K562 (cell line): Measurements from ENCODE around the gene C16orf95. TPM values are rescaled to one million over a fixed set of nuclear protein-coding genes. Genes with fewer than 3 reads are reported as not detected.

Source experiments
- ARID1B ChIP-seq: fragments of 450-650 bp; IDR thresholded peaks from 2 replicates; pipeline ENCODE4 v1.6.1; 2016; ENCODE audit warnings: antibody characterized with exemption, mild to moderate bottlenecking, inconsistent platforms
- BRF1 ChIP-seq: IDR thresholded peaks from 3 replicates; pipeline ENCODE4 v1.6.1; 2011; ENCODE audit warnings: borderline replicate concordance, mild to moderate bottlenecking; ENCODE audit not compliant: insufficient read length; ENCODE audit errors: extremely low read depth
- GTF2A2 ChIP-seq: IDR thresholded peaks from 2 replicates; pipeline ENCODE4 v1.6.1; 2016; ENCODE audit warnings: mild to moderate bottlenecking, missing genetic modification characterization, missing compliant biosample characterization
- HDAC2 ChIP-seq: fragments of 450-650 bp; IDR thresholded peaks from 2 replicates; pipeline ENCODE4 v1.6.1; 2016; ENCODE audit warnings: mild to moderate bottlenecking
- KLF6 ChIP-seq: fragments of 250-450 bp; sonication (Bioruptor Pico); IDR thresholded peaks from 2 replicates; pipeline ENCODE4 v1.4.0; 2020; ENCODE audit warnings: mild to moderate bottlenecking, moderate library complexity, borderline replicate concordance
- LEF1 ChIP-seq: fragments of 450-650 bp; IDR thresholded peaks from 2 replicates; pipeline ENCODE4 v1.6.1; 2016; ENCODE audit warnings: mild to moderate bottlenecking
- MEIS2 ChIP-seq: fragments of 450-650 bp; IDR thresholded peaks from 2 replicates; pipeline ENCODE4 v1.6.1; 2014; ENCODE audit warnings: mild to moderate bottlenecking; ENCODE audit not compliant: partially characterized antibody
- MXI1 ChIP-seq: IDR thresholded peaks from 2 replicates; pipeline ENCODE4 v1.6.1; 2011; ENCODE audit warnings: low read depth, mild to moderate bottlenecking, improper control_type of control experiment, low read length
- RBM34 ChIP-seq: fragments of 200-400 bp; formaldehyde crosslinking; IDR thresholded peaks from 2 replicates; pipeline ENCODE4 v1.6.1; 2018; ENCODE audit warnings: low read length, borderline replicate concordance; ENCODE audit not compliant: insufficient read depth
- ZNF175 ChIP-seq: fragments of 200-800 bp; sonication (Bioruptor generic); IDR thresholded peaks from 2 replicates; pipeline ENCODE4 v1.6.1; 2016; ENCODE audit warnings: low read depth, mild to moderate bottlenecking, missing genetic modification characterization, missing compliant biosample characterization
- ZNF184 ChIP-seq: sonication (generic); formaldehyde crosslinking; IDR thresholded peaks from 2 replicates; pipeline ENCODE4 v1.5.0; 2020; ENCODE audit warnings: missing genetic modification reagents
- ZNF311 ChIP-seq: fragments of 250-450 bp; sonication (Bioruptor Pico); IDR thresholded peaks from 2 replicates; pipeline ENCODE4 v1.4.0; 2020; ENCODE audit warnings: mild to moderate bottlenecking, moderate library complexity
- ZNF589 ChIP-seq: fragments of 200-800 bp; sonication (Bioruptor generic); IDR thresholded peaks from 2 replicates; pipeline ENCODE4 v1.6.1; 2016; ENCODE audit warnings: low read depth, missing genetic modification characterization, missing compliant biosample characterization
- ZNF77 ChIP-seq: fragments of 250-450 bp; sonication (Bioruptor Pico); IDR thresholded peaks from 2 replicates; pipeline ENCODE4 v1.5.0; 2020
- polyA plus RNA-seq, 8 experiments: library from polyadenylated mRNA; depleted of rRNA in 4 of 8; stranded (reverse) in 5 of 8; unstranded in 3 of 8; fragments of >200 nt; fragmentation: Nextera tagmentation in 2 of 8; fragmentation: Illumina TruSeq in 1 of 8; extraction: Ambion mirVana in 2 of 8; extraction: Trizol in 1 of 8; gene quantifications; 2 replicates each; pipeline versions ENCODE4 v1.2.1 to v1.2.3, GENCODE V29; 2011 to 2014; ENCODE audit warnings: inconsistent platforms in 1 of 8, missing spikeins in 1 of 8
- total RNA-seq, 7 experiments: library from RNA; depleted of rRNA in 6 of 7; stranded (reverse); fragments of >200 nt in 6 of 7; fragmentation: Illumina TruSeq in 2 of 7; extraction: Trizol in 2 of 7; gene quantifications; 2 replicates each; pipeline versions ENCODE4 v1.2.1 to v1.2.3, GENCODE V29; 2011 to 2021; ENCODE audit warnings: low replicate concordance in 1 of 7
- TF ChIP-seq, protein P1 (sequence below): fragments of 450-650 bp; IDR thresholded peaks from 2 replicates; pipeline ENCODE4 v1.6.1; 2016; ENCODE audit warnings: low read depth, mild to moderate bottlenecking, moderate library complexity
- TF ChIP-seq, protein P2 (sequence below): fragments of 450-650 bp; IDR thresholded peaks from 2 replicates; pipeline ENCODE4 v1.6.1; 2016; ENCODE audit warnings: mild to moderate bottlenecking
- TF ChIP-seq, protein P3 (sequence below): sonication (generic); formaldehyde crosslinking; IDR thresholded peaks from 2 replicates; pipeline ENCODE4 v1.8.0; 2022; ENCODE audit warnings: missing genetic modification reagents, mild to moderate bottlenecking, borderline replicate concordance
- TF ChIP-seq, protein P4 (sequence below): sonication (generic); formaldehyde crosslinking; IDR thresholded peaks from 2 replicates; pipeline ENCODE4 v1.8.0; 2022; ENCODE audit warnings: mild to moderate bottlenecking, missing genetic modification reagents
- TF ChIP-seq, protein P5 (sequence below), 2 experiments: fragments of 450-650 bp; conservative IDR thresholded peaks; 2 replicates each; pipeline ENCODE4 v1.6.1; 2017; ENCODE audit warnings: mild to moderate bottlenecking in 2 of 2, moderate library complexity in 2 of 2

The C16orf95 gene
- total and polyA plus RNA-seq, 9 of the 15 experiments (the other 6 are each of a cell fraction or from before 2014, with no cell fraction given), result 6.5 to 20.5 (median 9.4) TPM

DNA sequence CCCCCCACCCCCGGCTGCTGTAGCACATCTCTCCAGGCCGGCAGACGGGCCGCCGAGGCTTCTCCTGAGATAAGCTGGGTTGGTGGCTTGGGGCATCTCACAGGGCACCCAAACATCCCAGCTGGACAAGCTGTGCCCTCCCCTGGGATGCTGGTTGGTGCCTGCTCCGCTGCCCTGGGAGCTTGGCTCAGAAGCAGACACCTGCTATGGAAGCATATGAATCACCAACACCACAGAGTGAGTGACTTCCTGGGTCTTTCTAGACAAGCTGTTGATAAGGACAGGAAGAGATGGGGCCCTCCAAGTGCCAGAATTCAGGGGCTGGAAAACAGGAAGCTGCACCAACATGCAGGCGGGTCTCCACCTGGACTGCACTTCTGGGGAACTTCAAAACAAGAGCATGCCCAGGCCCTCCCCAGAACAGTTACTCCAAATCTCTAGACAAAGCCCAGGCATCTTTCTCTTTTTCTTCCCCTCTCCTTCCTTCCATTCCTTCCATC is 13.7 kb downstream of the C16orf95 start (continued):
- TF ChIP-seq, protein P1, sequence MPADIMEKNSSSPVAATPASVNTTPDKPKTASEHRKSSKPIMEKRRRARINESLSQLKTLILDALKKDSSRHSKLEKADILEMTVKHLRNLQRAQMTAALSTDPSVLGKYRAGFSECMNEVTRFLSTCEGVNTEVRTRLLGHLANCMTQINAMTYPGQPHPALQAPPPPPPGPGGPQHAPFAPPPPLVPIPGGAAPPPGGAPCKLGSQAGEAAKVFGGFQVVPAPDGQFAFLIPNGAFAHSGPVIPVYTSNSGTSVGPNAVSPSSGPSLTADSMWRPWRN, result no peak
- TF ChIP-seq KLF6 (CRISPR knock-in tag) (no peak; the same call in 1 of the 2 replicates), HDAC2 (0 out of 2 replicates have a peak, but pooled peaks have one; percentile 57), ZNF311 (CRISPR knock-in tag) (no peak), MEIS2 (peak; percentile 64), LEF1 (peak; percentile 90), ZNF184 (no peak), BRF1 (no peak), ZNF175 (CRISPR knock-in tag) (peak; percentile 73), ZNF589 (no peak), ARID1B (peak; percentile 58; the same call in 1 of the 2 replicates), ZNF77 (CRISPR knock-in tag) (no peak), GTF2A2 (tag) (no peak), RBM34 (no peak), MXI1 (no peak)
- TF ChIP-seq, protein P2, sequence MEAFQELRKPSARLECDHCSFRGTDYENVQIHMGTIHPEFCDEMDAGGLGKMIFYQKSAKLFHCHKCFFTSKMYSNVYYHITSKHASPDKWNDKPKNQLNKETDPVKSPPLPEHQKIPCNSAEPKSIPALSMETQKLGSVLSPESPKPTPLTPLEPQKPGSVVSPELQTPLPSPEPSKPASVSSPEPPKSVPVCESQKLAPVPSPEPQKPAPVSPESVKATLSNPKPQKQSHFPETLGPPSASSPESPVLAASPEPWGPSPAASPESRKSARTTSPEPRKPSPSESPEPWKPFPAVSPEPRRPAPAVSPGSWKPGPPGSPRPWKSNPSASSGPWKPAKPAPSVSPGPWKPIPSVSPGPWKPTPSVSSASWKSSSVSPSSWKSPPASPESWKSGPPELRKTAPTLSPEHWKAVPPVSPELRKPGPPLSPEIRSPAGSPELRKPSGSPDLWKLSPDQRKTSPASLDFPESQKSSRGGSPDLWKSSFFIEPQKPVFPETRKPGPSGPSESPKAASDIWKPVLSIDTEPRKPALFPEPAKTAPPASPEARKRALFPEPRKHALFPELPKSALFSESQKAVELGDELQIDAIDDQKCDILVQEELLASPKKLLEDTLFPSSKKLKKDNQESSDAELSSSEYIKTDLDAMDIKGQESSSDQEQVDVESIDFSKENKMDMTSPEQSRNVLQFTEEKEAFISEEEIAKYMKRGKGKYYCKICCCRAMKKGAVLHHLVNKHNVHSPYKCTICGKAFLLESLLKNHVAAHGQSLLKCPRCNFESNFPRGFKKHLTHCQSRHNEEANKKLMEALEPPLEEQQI, result no peak
- TF ChIP-seq, protein P3, sequence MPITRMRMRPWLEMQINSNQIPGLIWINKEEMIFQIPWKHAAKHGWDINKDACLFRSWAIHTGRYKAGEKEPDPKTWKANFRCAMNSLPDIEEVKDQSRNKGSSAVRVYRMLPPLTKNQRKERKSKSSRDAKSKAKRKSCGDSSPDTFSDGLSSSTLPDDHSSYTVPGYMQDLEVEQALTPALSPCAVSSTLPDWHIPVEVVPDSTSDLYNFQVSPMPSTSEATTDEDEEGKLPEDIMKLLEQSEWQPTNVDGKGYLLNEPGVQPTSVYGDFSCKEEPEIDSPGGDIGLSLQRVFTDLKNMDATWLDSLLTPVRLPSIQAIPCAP (CRISPR knock-in tag), result no peak
- TF ChIP-seq, protein P4, sequence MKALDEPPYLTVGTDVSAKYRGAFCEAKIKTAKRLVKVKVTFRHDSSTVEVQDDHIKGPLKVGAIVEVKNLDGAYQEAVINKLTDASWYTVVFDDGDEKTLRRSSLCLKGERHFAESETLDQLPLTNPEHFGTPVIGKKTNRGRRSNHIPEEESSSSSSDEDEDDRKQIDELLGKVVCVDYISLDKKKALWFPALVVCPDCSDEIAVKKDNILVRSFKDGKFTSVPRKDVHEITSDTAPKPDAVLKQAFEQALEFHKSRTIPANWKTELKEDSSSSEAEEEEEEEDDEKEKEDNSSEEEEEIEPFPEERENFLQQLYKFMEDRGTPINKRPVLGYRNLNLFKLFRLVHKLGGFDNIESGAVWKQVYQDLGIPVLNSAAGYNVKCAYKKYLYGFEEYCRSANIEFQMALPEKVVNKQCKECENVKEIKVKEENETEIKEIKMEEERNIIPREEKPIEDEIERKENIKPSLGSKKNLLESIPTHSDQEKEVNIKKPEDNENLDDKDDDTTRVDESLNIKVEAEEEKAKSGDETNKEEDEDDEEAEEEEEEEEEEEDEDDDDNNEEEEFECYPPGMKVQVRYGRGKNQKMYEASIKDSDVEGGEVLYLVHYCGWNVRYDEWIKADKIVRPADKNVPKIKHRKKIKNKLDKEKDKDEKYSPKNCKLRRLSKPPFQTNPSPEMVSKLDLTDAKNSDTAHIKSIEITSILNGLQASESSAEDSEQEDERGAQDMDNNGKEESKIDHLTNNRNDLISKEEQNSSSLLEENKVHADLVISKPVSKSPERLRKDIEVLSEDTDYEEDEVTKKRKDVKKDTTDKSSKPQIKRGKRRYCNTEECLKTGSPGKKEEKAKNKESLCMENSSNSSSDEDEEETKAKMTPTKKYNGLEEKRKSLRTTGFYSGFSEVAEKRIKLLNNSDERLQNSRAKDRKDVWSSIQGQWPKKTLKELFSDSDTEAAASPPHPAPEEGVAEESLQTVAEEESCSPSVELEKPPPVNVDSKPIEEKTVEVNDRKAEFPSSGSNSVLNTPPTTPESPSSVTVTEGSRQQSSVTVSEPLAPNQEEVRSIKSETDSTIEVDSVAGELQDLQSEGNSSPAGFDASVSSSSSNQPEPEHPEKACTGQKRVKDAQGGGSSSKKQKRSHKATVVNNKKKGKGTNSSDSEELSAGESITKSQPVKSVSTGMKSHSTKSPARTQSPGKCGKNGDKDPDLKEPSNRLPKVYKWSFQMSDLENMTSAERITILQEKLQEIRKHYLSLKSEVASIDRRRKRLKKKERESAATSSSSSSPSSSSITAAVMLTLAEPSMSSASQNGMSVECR (CRISPR knock-in tag), result 0 out of 2 replicates have a peak, but pooled peaks have one; percentile 49
- TF ChIP-seq, protein P5, sequence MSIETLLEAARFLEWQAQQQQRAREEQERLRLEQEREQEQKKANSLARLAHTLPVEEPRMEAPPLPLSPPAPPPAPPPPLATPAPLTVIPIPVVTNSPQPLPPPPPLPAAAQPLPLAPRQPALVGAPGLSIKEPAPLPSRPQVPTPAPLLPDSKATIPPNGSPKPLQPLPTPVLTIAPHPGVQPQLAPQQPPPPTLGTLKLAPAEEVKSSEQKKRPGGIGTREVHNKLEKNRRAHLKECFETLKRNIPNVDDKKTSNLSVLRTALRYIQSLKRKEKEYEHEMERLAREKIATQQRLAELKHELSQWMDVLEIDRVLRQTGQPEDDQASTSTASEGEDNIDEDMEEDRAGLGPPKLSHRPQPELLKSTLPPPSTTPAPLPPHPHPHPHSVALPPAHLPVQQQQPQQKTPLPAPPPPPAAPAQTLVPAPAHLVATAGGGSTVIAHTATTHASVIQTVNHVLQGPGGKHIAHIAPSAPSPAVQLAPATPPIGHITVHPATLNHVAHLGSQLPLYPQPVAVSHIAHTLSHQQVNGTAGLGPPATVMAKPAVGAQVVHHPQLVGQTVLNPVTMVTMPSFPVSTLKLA (conservative IDR thresholded peaks at IDR 0.05), result peak in 1 of 2 experiments; percentile 36; a peak in 1 of 4 replicates
